COLO668 (cell line): ENCODE data around the gene RIC1.

ENCODE experiments used
- DNase-seq: peaks from one replicate; lab custom pipeline; 2025; ENCODE audit not compliant: unreplicated experiment; lab: John Stamatoyannopoulos, UW

Gene RIC1

DNA sequence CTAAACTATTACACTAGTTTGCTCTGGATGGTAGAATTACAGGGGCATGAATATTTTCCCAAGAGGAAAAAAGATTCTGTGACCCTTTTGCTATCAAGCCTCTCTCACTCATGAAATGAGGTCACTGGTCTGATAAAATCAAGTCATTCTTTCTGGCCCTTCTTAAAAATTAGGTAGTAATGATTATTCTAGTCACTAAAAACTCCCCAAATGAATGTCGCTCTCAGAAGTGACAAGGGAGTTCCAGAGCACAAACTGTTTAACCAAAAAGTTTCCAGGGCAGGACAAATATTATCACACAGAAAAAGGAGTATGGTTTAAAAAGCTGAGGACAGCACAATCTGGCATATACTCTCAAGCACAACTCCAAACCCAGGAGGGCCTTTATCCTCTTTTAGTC is 191.5 kb downstream of the RIC1 start:
- no peak for DNase-seq

DNA sequence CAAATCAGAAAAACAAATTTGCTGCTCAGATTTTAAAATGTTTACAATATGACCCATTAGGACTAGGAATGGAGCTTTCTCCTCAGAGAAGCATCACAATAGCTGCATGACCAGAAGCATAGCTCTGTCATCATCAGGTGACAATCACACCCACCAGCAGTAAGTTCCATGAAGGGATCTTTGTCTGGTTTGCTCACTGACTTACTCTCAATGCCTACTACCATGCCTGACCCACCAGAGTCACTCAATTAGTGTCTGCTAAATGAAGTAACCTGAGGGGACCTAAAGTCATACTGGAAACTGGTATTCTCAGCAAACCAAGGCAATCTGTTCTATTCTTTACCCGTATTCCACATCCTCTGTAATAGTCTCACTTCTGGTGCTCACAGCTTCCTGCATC is 196.3 kb downstream of the RIC1 start:
- no peak for DNase-seq
